Neural progenitor cell (in vitro differentiated cells): ENCODE data around the gene CEP120.

Experiments used
- CTCF ChIP-seq: fragments of 200-600 bp; sonication (generic); IDR thresholded peaks from 2 replicates; pipeline ENCODE4 v1.5.1; 2017; ENCODE audit warnings: antibody characterized with exemption, mild to moderate bottlenecking
- EZH2 ChIP-seq: fragments of 200-600 bp; sonication (generic); IDR thresholded peaks from 2 replicates; pipeline ENCODE4 v1.6.1; 2017; ENCODE audit warnings: antibody characterized with exemption, mild to moderate bottlenecking, moderate library complexity

GRCh38 chr5:123456242-123456641 is 33.0 kb upstream of the CEP120 start:
- TF ChIP-seq CTCF (no peak), EZH2 (no peak)
